Spinal cord (tissue), 10 donors: Measurements from ENCODE around the gene SELENOT. TPM values are rescaled to one million over a fixed set of nuclear protein-coding genes. Genes with fewer than 3 reads are reported as not detected.
"Not testable (repeated sequence)": the region's sequence is repeated elsewhere in the genome, so short reads cannot be mapped to it uniquely, and the experiment has no call there.

Experiments used
- DNase-seq, 6 donors: peaks; one replicate each; pipeline versions ENCODE4 v3.0.0 to v3.0.0-alpha.2; 2013 to 2015; ENCODE audit warnings: low spot score in 6 of 6, low read depth in 4 of 6
- H3K27ac ChIP-seq: one replicate; pipeline ENCODE4 v1.5.1; 2013; ENCODE audit warnings: low read depth, low read length, control low read depth
- H3K27me3 ChIP-seq: one replicate; pipeline ENCODE4 v1.6.1; 2013; ENCODE audit warnings: low read length; ENCODE audit not compliant: control insufficient read depth, insufficient read depth
- H3K36me3 ChIP-seq: one replicate; pipeline ENCODE4 v1.6.1; 2013; ENCODE audit warnings: low read length; ENCODE audit not compliant: control insufficient read depth, insufficient read depth
- H3K4me1 ChIP-seq: one replicate; pipeline ENCODE4 v1.6.1; 2013; ENCODE audit warnings: low read length; ENCODE audit not compliant: control insufficient read depth, insufficient read depth
- H3K4me3 ChIP-seq: one replicate; pipeline ENCODE4 v1.5.1; 2013; ENCODE audit warnings: low read depth, low read length, control low read depth
- H3K9me3 ChIP-seq: one replicate; pipeline ENCODE4 v1.6.1; 2013; ENCODE audit warnings: low read length; ENCODE audit not compliant: control insufficient read depth, insufficient read depth
- WGBS: methylation state at CpG from one replicate; pipeline ENCODE4 v1.1.5; 2013; ENCODE audit warnings: missing lambda C conversion rate; ENCODE audit not compliant: insufficient coverage; 5-methylcytosine and 5-hydroxymethylcytosine counted together
- polyA plus RNA-seq, 2 donors: library from polyadenylated mRNA; unstranded; fragments of 120-200 nt; gene quantifications; one replicate each; pipeline ENCODE4 v1.2.1, GENCODE V29; 2013; ENCODE audit not compliant: insufficient read length in 2 of 2
- total RNA-seq, 2 donors: library from RNA; depleted of rRNA in 1 of 2; stranded (reverse); fragments of 120-200 nt in 1 of 2; fragments of >200 nt in 1 of 2; gene quantifications; one replicate each; pipeline versions ENCODE4 v1.2.3 to v1.2.4, GENCODE V29; 2013 to 2014
- donor health status: healthy.

SELENOT gene
- total and polyA plus RNA-seq, 4 donors: 159 to 243 (median 189) TPM

GRCh38 chr3:150622955-150623354, 19.8 kb downstream of the SELENOT start:
- H3K9me3 ChIP-seq, DNase-seq, H3K4me3 ChIP-seq, H3K36me3 ChIP-seq, H3K27ac ChIP-seq, H3K4me1 ChIP-seq, H3K27me3 ChIP-seq: not testable (repeated sequence)

DNA sequence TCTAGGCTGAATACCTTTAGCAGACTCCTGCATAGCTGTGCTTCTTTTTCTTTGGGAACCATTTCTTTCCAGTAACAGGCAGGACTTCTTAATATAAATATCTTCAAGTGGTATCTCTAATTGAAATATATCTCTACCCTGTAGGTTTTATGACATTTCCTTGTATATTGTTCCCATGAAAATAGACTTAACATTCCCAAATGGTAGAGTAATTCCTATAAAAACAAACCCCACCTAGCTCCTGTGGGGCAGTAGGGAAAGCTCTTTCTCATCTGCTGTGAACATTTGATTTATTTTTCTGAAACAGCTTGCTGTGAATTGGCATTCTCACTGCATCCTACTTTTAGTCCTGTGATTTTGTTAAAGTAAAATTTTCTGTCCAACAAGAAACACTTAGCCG, 20.8 kb downstream of the SELENOT start:
- WGBS: no CpG with 5 or more reads among the region's 1 CpG
- DNase-seq: peak in 1 of 6 donors; percentile 52
- Histone ChIP-seq H3K4me1 (peaks cover 5% of the 10 kb centered on the region), H3K27me3 (no peaks in the 10 kb centered on the region), H3K9me3 (no peaks in the 10 kb centered on the region), H3K36me3 (peaks cover 7% of the 10 kb centered on the region), H3K27ac (no peak overlapping the region), H3K4me3 (no peak overlapping the region)

DNA sequence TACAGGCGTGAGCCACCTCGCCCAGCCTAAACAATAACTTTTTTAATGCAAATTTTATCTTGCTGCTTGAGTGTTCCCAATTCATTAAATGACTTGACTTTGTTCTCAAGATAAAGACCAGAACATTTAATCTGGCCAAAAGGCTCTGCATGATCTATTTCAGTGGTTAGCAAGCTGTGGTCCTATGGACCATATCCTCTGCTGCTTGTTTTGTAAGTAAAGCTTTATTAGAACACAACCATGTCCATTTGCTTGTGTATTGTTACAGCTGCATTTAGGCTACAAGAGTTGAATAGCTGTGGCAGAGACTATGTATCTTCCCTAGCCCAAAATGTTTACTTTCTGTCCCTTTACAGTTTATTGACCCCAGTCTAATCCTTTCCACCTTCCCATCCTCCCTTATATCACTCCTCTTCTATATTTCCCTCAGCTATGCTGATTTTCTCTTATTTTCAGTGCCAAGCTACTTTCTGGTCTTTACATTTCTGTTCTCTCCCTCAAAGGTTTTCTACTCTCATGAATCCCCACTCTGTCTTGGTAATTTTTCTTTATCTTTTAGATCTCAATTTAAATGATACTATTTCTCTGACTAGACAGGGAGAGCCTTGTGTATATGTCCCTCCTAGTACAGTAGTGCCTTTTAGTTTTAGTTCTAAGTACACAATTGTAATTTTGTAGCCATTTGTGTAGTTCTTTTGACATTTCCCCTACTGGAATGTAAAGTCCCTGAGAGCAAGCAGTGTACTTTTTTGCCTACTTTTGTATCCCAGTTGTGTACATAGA, 23.2 kb downstream of the SELENOT start:
- Histone ChIP-seq H3K27ac (peak overlapping the region; percentile 10), H3K4me1 (peaks cover 5% of the 10 kb centered on the region), H3K27me3 (no peaks in the 10 kb centered on the region), H3K4me3 (no peak overlapping the region), H3K36me3 (peaks cover 7% of the 10 kb centered on the region), H3K9me3 (no peaks in the 10 kb centered on the region)
- peak in 1 of 6 donors; percentile 26 for DNase-seq
- whole genome bisulfite sequencing: 64% methylated on average over 2 of the region's 2 CpGs

GRCh38 chr3:150627557-150627956, 24.4 kb downstream of the SELENOT start:
- WGBS: 40% methylated on average over 1 of the region's 2 CpGs
- Histone ChIP-seq H3K36me3 (peaks cover 7% of the 10 kb centered on the region), H3K4me3 (no peak overlapping the region), H3K9me3 (no peaks in the 10 kb centered on the region), H3K4me1 (peaks cover 5% of the 10 kb centered on the region), H3K27me3 (no peaks in the 10 kb centered on the region), H3K27ac (no peak overlapping the region)
- peak in 2 of 6 donors; percentile 11 to 80 for DNase-seq

DNA sequence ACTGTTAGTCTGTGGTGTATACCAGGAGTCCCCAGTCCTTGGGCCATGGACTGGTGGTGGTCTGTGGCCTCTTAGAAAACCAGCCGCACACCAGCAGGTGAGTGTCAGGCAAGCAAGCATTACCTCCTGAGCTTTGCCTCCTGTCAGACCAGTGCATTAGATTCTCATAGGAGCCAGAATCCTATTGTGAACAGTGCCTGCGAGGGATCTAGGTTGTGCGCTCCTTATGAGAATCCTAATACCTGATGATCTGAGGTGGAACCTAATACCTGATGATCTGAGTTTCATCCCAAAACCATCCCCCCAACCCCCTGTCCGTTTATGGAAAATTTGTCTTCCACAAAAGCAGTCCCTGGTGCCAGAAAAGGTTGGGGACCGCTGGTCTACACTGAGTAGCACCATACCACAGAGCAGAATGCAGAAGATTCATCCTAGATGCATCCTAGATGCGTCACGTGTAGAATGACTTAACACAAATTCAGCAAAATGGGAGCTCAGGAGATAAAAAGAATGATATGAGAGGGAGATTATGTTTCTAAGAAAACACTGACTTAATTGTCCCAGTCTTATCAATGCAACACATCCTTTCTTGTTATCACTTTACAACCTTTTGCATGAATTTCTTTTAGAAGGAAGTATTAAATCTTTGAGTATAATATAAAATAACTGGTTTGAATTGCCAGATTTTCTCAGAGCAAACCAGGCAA, 28.5 kb downstream of the SELENOT start:
- 100% methylated on average over 3 of the region's 7 CpGs for WGBS
- Histone ChIP-seq H3K4me3 (no peak overlapping the region), H3K27ac (no peak overlapping the region), H3K9me3 (no peaks in the 10 kb centered on the region), H3K36me3 (no peaks in the 10 kb centered on the region), H3K27me3 (no peaks in the 10 kb centered on the region), H3K4me1 (peaks cover 5% of the 10 kb centered on the region)
- no peak for DNase-seq

DNA sequence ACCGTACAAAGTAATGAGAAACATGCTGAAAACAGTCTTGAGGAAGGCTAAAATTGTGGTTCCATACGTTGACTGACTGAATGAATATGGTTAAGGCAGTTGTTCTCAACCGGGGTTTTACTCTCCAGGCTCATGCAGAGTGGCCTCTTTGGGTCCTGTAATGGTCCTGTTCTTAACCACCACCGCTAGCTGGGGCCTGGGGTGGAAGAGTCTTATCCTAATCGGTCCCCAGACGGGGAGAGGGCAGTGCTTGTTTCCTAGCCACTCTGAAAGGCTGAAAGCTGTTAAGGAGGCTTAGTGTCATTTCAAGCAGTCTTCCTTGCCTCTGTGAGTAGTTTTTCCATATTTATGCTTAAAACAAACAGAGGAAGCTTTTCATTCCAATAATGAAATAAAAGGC, 32.0 kb downstream of the SELENOT start:
- no peaks in the 10 kb centered on the region for H3K9me3 ChIP-seq
- no peaks in the 10 kb centered on the region for H3K27me3 ChIP-seq
- H3K36me3 ChIP-seq: no peaks in the 10 kb centered on the region
- peak in 1 of 6 donors; percentile 7 for DNase-seq
- 43% methylated on average over 3 of the region's 6 CpGs for WGBS
- peaks cover 5% of the 10 kb centered on the region for H3K4me1 ChIP-seq
- no peak overlapping the region for H3K4me3 ChIP-seq
- peak overlapping the region; percentile 26 for H3K27ac ChIP-seq

DNA sequence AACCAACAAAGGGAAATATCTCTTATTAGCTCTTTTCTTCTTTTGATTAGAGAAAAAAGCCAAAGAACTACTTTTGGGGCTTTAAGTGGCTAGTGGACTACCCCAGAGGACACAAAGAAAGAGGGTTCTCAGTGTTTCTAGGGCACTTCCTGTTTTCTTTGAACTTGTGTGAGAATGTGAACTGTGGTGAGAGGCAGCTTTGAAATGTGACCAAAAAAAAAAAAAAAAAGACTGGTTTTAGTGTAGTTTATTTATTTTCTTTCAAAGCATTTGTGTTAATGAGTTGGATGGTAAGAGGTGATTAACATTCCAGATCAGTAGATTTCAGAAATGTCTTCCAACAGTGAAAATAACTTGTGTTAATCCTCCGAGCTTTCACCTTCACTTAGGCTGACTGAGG, 32.4 kb downstream of the SELENOT start:
- Histone ChIP-seq H3K27ac (peak overlapping the region; percentile 26), H3K4me3 (no peak overlapping the region), H3K36me3 (no peaks in the 10 kb centered on the region), H3K4me1 (peaks cover 5% of the 10 kb centered on the region), H3K27me3 (no peaks in the 10 kb centered on the region), H3K9me3 (no peaks in the 10 kb centered on the region)
- peak in 2 of 6 donors; percentile 8 to 21 for DNase-seq
- WGBS: no CpG with 5 or more reads among the region's 1 CpG

DNA sequence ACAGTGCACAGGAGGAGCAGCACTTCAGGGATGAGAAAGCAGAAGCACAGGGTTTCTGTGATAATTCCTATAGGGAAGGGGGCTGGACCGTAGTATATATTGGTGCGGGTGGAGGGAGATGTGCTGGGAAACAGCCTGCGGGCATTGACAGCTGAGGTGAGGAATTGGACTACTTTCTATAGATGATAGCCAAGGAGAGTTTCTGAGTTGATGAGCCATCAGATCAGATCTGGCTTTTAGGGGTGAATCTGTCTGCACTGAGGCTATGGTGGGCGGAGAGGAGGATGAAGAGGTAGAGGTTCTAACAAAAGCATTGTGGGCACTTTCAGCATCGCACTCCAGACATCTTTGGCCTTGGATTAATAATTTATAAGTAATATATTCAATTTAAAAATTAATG, 33.1 kb downstream of the SELENOT start:
- no peak overlapping the region for H3K27ac ChIP-seq
- no peaks in the 10 kb centered on the region for H3K36me3 ChIP-seq
- no peaks in the 10 kb centered on the region for H3K27me3 ChIP-seq
- H3K9me3 ChIP-seq: no peaks in the 10 kb centered on the region
- no peak for DNase-seq
- H3K4me3 ChIP-seq: no peak overlapping the region
- peaks cover 5% of the 10 kb centered on the region for H3K4me1 ChIP-seq
- WGBS: 92% methylated on average over 3 of the region's 5 CpGs

GRCh38 chr3:150639262-150639661, 36.1 kb downstream of the SELENOT start:
- Histone ChIP-seq H3K36me3 (no peaks in the 10 kb centered on the region), H3K27ac (no peak overlapping the region), H3K4me1 (peaks cover 5% of the 10 kb centered on the region), H3K9me3 (no peaks in the 10 kb centered on the region), H3K27me3 (no peaks in the 10 kb centered on the region), H3K4me3 (no peak overlapping the region)
- no peak for DNase-seq
- WGBS: no CpG with 5 or more reads among the region's 5 CpGs

DNA sequence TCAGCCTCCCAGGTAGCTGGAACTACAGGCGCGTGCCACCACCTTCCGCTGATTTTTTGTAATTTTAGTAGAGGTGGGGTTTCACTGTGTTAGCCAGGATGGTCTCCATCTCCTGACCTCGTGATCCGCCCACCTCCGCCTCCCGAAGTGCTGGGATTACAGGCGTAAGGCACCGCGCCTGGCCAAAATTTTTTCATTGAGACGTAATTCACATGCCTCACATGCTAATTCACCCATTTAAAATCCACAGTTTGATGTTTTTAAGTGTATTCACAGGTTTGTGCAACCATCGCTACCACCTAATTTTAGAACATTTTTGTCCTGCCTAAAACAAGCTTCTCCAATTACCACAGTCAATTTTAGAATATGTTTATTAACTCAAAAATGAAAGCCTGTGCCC, 37.1 kb downstream of the SELENOT start:
- Histone ChIP-seq H3K4me1 (peaks cover 3% of the 10 kb centered on the region), H3K27ac (no peak overlapping the region), H3K36me3 (no peaks in the 10 kb centered on the region), H3K4me3 (no peak overlapping the region), H3K27me3 (no peaks in the 10 kb centered on the region), H3K9me3 (no peaks in the 10 kb centered on the region)
- WGBS: 95% methylated on average over 4 of the region's 12 CpGs
- DNase-seq: no peak
